OCI-LY3 (cell line): ENCODE results near the gene ZBTB7C.

ENCODE experiments used
- H2AFZ ChIP-seq: fragments of 200-600, 300-600 bp; shearing (Covaris generic); 2 replicates; pipeline ENCODE4 v1.6.0; 2014; ENCODE audit warnings: antibody characterized with exemption, low read depth, low read length
- H3K27ac ChIP-seq: fragments of 200-600, 300-600 bp; sonication (generic); 2 replicates; pipeline ENCODE4 v1.5.1; 2014; ENCODE audit warnings: mild to moderate bottlenecking, low read length, moderate library complexity, mixed read lengths
- H3K27me3 ChIP-seq: fragments of 200-600, 300-600 bp; sonication (generic); 2 replicates; pipeline ENCODE4 v1.6.1; 2014; ENCODE audit warnings: low read depth, low read length, mixed read lengths
- H3K36me3 ChIP-seq: fragments of 200-600, 300-600 bp; sonication (generic); replicated peaks from 2 replicates; pipeline ENCODE3; 2014; ENCODE audit warnings: low read depth, low read length, mixed read lengths
- H3K4me1 ChIP-seq: fragments of 300-600, 200-600 bp; sonication (generic); 2 replicates; pipeline ENCODE4 v1.6.1; 2014; ENCODE audit warnings: low read length, mixed read lengths
- H3K4me2 ChIP-seq: fragments of 200-600, 300-600 bp; sonication (generic); 2 replicates; pipeline ENCODE4 v1.6.1; 2014; ENCODE audit warnings: low read length, mixed read lengths
- H3K4me3 ChIP-seq: fragments of 300-600, 200-600 bp; sonication (generic); 2 replicates; pipeline ENCODE4 v1.5.1; 2014; ENCODE audit warnings: antibody characterized with exemption, mild to moderate bottlenecking, low read length, moderate library complexity
- H3K79me2 ChIP-seq: fragments of 300-600, 200-600 bp; shearing (Covaris generic); 2 replicates; pipeline ENCODE4 v1.6.1; 2014; ENCODE audit warnings: mild to moderate bottlenecking, low read length, mixed read lengths
- H3K9ac ChIP-seq: fragments of 300-600, 200-600 bp; shearing (Covaris generic); 2 replicates; pipeline ENCODE4 v1.6.0; 2014; ENCODE audit warnings: mild to moderate bottlenecking, low read length, moderate library complexity
- H3K9me3 ChIP-seq: fragments of 200-600, 300-600 bp; shearing (Covaris generic); 2 replicates; pipeline ENCODE4 v1.6.1; 2014; ENCODE audit warnings: low read length, mixed read lengths; ENCODE audit not compliant: insufficient read depth
- H4K20me1 ChIP-seq: fragments of 200-600, 300-600 bp; sonication (generic); 2 replicates; pipeline ENCODE4 v1.6.1; 2016; ENCODE audit warnings: low read length, mixed read lengths; ENCODE audit not compliant: insufficient read depth
- CTCF ChIP-seq: fragments of 200-600, 300-600 bp; sonication (generic); IDR thresholded peaks from 2 replicates; pipeline ENCODE4 v1.5.1; 2014; ENCODE audit warnings: antibody characterized with exemption, low read length, low read depth
- EZH2phosphoT487 ChIP-seq: fragments of 200-600 bp; shearing (Covaris generic); IDR thresholded peaks from 2 replicates; pipeline ENCODE4 v1.6.1; 2018; ENCODE audit warnings: antibody characterized with exemption, mixed run types, low read depth

ZBTB7C gene

DNA sequence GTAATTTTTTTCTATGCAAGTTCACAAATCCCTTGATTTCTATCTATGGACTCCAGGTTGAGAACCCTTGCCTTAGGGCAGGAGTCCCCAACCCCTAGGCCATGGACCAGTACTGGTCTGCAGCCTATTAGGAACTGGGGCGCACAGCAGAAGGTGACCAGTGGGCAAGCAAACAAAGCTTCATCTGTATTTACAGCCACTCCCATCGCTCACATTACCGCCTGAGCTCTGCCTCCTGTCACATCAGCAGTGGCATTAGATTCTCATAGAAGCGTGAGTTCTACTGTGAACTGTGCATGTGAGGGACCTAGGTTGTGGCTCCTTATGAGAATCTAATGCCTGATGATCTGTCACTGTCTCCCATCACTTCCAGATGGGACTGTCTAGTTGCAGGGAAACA is 408.5 kb downstream of the ZBTB7C start:
- Histone ChIP-seq H3K36me3 (no peaks in the 10 kb centered on the region), H2AFZ (no peak overlapping the region), H3K4me2 (no peak overlapping the region), H4K20me1 (no peaks in the 10 kb centered on the region), H3K4me3 (no peak overlapping the region), H3K79me2 (no peaks in the 10 kb centered on the region), H3K9ac (no peak overlapping the region), H3K4me1 (no peaks in the 10 kb centered on the region), H3K27me3 (peaks cover 15% of the 10 kb centered on the region), H3K27ac (no peak overlapping the region), H3K9me3 (peaks cover 7% of the 10 kb centered on the region; the same call in 1 of the 2 replicates)
- TF ChIP-seq EZH2phosphoT487 (no peak), CTCF (no peak)

- Histone ChIP-seq H3K9me3 (peaks cover 7% of the 10 kb centered on the region; the same call in 1 of the 2 replicates), H3K79me2 (no peaks in the 10 kb centered on the region), H4K20me1 (no peaks in the 10 kb centered on the region), H3K27me3 (peaks cover 15% of the 10 kb centered on the region), H3K36me3 (no peaks in the 10 kb centered on the region), H3K4me1 (no peaks in the 10 kb centered on the region), H3K27ac (no peak overlapping the region), H2AFZ (peak overlapping the region; percentile 5; the same call in 1 of the 2 replicates), H3K4me2 (no peak overlapping the region), H3K4me3 (no peak overlapping the region), H3K9ac (no peak overlapping the region)
- TF ChIP-seq CTCF, result no peak
- no peak for TF ChIP-seq EZH2phosphoT487
Measured at GRCh38 chr18:47999801-48000248, 409.4 kb downstream of the ZBTB7C start.

DNA sequence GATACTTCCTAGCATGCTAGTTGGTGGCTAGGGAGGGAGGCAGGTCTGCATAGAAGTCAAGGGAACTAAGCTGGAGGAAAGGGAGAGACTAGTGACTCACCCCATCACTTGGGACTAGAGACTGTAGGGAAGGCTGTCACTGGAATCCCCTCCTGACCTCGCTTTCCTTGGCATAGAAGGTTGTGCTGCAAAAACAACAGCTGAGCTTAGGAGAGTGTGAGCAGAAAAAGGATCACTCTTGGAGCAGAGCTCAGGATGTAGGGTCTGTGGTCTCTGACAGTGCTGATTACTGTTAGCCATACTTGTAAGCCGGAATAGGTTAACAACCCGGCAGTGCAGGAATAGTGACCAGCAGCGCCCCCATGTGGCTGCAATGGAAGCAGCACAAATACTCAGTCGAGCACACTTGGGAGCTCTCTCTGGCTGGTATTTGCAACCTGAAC is 411.8 kb downstream of the ZBTB7C start:
- TF ChIP-seq CTCF (peak; percentile 87), EZH2phosphoT487 (no peak)
- H3K4me2 ChIP-seq, result no peak overlapping the region
- no peaks in the 10 kb centered on the region for H4K20me1 ChIP-seq
- H3K4me1 ChIP-seq, result no peaks in the 10 kb centered on the region
- H2AFZ ChIP-seq, result no peak overlapping the region
- H3K4me3 ChIP-seq, result no peak overlapping the region
- no peaks in the 10 kb centered on the region for H3K79me2 ChIP-seq
- H3K27ac ChIP-seq, result no peak overlapping the region
- H3K36me3 ChIP-seq, result no peaks in the 10 kb centered on the region
- peaks cover 15% of the 10 kb centered on the region for H3K27me3 ChIP-seq
- no peak overlapping the region for H3K9ac ChIP-seq
- H3K9me3 ChIP-seq, result peaks cover 7% of the 10 kb centered on the region; the same call in 1 of the 2 replicates

DNA sequence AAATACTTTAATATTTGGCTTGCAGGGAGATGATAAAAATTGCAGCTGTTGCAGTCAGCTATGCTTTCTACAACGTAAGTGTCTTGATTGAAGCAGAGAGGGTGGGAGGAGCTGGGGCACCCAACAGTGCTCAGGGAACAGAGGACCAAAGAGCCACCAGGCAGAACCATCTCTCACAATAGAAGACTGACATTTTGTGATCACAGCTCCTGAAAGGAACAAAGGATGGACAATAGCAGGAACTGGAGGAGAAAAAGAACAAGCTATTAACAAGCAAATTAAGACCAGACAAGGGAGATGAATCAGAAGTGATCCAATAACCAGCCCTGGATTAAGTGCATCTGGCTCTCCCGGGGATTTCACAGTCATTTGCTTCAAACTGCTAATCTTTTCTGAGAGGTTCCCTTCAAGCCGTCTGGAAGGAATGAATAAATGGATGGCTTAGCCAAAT is 413.1 kb downstream of the ZBTB7C start:
- Histone ChIP-seq H2AFZ (no peak overlapping the region), H3K4me1 (no peaks in the 10 kb centered on the region), H4K20me1 (no peaks in the 10 kb centered on the region), H3K4me2 (no peak overlapping the region), H3K79me2 (no peaks in the 10 kb centered on the region), H3K27ac (no peak overlapping the region), H3K9me3 (peaks cover 7% of the 10 kb centered on the region; the same call in 1 of the 2 replicates), H3K9ac (no peak overlapping the region), H3K36me3 (no peaks in the 10 kb centered on the region), H3K4me3 (no peak overlapping the region), H3K27me3 (peaks cover 24% of the 10 kb centered on the region)
- no peak for TF ChIP-seq CTCF
- TF ChIP-seq EZH2phosphoT487, result no peak
